ENCODE measurements around the gene CEP131. TPM values are rescaled to one million over a fixed set of nuclear protein-coding genes. Genes with fewer than 3 reads are reported as not detected.

CEP131 gene
- total RNA-seq, 1 donor from 2014 or later = 28.7 TPM

DNA sequence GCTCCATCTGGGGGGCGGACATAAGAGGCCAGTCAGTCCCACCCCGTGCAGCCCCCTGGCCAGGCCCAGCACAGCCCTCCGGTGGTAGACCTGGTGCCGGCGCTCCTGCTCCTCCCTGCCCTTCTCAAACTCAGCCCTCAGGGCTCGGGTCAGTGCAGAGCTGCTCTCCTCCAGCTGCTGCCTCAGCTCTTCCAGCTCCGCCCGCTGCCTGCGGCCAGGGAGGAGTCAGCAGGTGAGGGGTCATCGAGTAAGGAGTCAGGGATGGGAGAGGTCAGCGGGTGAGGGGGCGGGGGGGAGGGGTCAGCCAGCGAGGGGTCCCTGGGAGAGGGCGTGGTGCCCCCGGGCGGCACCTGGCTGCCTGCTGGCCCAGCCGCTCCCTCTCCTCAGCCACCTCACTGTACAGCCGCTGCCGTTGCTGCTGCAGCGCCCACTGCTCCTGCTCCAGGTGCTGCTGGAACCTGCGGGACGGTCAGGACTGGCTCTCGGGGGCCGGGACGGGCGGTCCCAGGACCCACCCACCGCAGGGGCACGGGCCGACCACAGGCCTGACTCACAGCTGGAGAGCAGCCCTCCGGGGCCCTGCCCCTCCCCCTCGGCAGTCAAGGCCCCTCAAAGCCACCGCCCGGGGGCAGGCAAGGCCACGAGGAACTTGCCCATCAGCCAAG, 30.2 kb downstream of the CEP131 start:
- no peak overlapping the region for H3K4me3 ChIP-seq (ENCODE audit: low read depth, low read length)
- no peak for DNase-seq (ENCODE audit: low read depth)
- TF ChIP-seq, protein P1, sequence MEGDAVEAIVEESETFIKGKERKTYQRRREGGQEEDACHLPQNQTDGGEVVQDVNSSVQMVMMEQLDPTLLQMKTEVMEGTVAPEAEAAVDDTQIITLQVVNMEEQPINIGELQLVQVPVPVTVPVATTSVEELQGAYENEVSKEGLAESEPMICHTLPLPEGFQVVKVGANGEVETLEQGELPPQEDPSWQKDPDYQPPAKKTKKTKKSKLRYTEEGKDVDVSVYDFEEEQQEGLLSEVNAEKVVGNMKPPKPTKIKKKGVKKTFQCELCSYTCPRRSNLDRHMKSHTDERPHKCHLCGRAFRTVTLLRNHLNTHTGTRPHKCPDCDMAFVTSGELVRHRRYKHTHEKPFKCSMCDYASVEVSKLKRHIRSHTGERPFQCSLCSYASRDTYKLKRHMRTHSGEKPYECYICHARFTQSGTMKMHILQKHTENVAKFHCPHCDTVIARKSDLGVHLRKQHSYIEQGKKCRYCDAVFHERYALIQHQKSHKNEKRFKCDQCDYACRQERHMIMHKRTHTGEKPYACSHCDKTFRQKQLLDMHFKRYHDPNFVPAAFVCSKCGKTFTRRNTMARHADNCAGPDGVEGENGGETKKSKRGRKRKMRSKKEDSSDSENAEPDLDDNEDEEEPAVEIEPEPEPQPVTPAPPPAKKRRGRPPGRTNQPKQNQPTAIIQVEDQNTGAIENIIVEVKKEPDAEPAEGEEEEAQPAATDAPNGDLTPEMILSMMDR (conservative IDR thresholded peaks at IDR 0.05; ENCODE audit: low read depth, low read length) = no peak

DNA sequence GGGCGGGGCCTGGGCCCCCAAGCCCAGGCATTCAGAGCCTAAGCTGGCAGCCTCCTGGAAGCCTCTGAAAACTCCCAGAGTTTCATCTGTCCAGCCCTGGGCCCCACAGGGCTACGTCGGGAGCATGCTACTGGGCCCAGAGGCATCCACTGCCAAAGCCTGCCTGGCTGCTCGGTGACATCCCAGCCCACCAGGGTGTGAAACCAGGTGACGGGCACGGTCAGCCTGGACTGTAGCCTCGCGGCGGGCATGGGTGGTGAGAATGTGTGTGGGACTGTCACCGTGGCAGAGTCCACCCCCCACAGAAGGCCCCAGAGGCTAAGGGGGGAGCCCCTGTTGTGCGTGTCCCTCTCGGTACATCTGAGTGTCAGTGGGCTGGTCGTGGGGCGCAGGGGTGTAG, 31.1 kb downstream of the CEP131 start:
- TF ChIP-seq, protein P1 (conservative IDR thresholded peaks at IDR 0.05; ENCODE audit: low read depth, low read length) = no peak
- H3K4me3 ChIP-seq (ENCODE audit: low read depth, low read length) = no peak overlapping the region
- no peak for DNase-seq (ENCODE audit: low read depth)

DNA sequence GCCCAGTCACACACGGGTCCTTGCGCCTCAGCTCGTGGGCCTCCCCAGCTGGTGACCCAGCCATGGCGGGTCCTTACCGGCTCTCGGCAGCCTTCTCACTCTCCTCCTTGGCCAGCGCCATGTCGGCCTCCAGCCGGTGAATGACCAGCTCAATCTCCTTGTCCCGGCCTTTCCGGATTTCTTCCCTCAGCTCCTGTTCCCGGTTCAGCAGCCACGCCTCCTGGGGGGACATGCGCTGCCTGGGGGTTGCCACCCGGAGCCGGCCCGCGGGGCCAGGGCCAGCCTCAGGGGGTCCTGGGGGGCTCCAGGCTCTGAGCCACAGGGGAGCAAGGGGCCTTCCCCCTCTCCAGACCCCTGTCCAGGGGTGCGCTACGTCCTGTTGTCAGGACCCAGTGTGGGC, 31.6 kb downstream of the CEP131 start:
- DNase-seq (ENCODE audit: low read depth) = no peak
- no peak overlapping the region for H3K4me3 ChIP-seq (ENCODE audit: low read depth, low read length)
- TF ChIP-seq, protein P1 (conservative IDR thresholded peaks at IDR 0.05; ENCODE audit: low read depth, low read length) = no peak

DNA sequence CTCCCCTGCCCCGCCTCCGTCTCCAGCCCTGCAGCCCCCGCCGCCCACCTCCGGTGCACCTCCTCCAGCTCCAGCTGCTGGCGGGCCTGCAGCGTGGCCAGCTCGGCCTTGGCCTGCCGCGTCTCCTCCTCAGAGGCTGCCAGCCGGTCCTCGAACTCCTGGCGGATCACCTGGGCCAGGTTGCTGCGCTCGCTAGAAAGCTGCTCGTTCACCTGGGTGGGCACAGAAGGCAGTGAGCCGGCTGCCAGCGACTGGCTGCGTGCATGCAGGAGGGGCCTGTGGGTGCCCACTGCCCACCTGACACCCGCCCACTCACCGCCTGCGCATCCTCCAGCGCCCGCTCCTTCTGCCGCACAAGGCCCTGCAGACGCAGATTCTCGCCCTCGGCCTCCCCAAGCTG, 32.2 kb downstream of the CEP131 start:
- TF ChIP-seq, protein P1 (conservative IDR thresholded peaks at IDR 0.05; ENCODE audit: low read depth, low read length) = no peak

DNA sequence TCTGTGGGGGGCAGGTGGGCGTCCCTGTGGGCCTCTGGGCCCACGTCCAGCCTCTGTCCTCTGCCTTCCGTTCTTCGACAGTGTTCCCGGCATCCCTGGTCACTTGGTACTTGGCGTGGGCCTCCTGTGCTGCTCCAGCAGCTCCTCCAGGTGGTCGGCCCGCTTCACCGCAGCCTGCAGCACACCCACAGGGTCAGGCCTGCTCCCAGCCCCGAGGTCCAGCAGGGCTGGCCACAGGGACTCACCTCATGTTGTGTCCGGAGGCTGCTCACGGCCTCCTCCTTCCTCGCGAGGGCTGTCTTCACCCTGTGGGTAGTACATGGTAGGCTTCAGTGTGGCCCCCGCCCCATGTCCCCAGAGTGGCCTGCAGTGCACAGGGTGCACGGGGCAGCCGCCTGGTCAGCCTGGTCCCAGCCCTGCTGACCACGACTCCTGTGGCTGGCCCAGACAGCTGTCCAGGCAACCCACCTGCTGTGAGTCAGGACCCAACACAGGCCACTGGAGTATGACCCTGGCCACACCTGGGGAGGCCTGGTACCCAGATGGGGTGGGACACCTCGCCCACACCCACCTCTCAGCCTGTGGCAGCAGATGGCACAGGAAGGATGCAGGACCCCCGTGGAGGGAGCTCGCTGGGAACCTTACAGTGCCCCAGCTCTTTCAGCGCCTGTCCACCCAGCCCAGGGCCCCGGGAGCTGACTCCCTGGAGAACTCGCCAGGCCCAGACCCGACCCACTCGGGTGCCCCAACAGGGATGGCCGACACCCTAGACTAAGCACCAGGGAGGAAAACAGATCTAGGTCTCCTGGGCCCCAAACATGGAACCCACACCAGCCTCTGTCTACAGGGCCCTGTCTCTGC, 32.9 kb downstream of the CEP131 start:
- TF ChIP-seq, protein P1 (conservative IDR thresholded peaks at IDR 0.05; ENCODE audit: low read depth, low read length) = no peak
- no peak for DNase-seq (ENCODE audit: low read depth)
- H3K4me3 ChIP-seq (ENCODE audit: low read depth, low read length) = no peak overlapping the region

More for the DNA sequence above, 32.2 kb downstream of the CEP131 start:
- no peak overlapping the region for H3K4me3 ChIP-seq (ENCODE audit: low read depth, low read length)
- no peak for DNase-seq (ENCODE audit: low read depth)

DNA sequence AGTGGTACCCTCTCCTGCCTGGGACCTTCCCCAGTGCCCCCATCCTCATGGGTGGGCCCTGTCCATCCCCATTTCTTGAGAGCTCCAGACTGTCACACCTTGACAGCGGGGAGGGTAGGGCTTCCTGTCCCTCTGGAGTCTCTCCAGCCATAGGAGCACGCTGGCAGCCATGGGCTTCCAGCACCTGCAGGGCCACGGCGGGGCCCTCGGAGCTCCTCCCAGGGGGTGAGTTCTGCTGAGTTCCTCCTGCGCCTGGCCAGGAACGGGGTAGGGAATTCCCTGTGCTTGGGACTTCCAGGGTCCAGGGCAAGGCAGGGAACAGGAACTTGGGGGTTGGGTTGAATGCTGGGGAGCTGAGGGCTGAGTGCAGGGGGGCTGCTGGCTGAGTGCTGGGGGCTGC, 33.7 kb downstream of the CEP131 start:
- TF ChIP-seq, protein P1 (conservative IDR thresholded peaks at IDR 0.05; ENCODE audit: low read depth, low read length) = no peak
- H3K4me3 ChIP-seq (ENCODE audit: low read depth, low read length) = no peak overlapping the region

More for the DNA sequence above, 33.7 kb downstream of the CEP131 start:
- no peak for DNase-seq (ENCODE audit: low read depth)

Data from epithelial cell of proximal tubule (primary cell).